GM12801 (cell line): Measurements from ENCODE around the gene CCDC33.

Experiments used
- TF ChIP-seq, protein P1 (sequence below): IDR thresholded peaks from one replicate; pipeline ENCODE4 v1.5.1; 2011; ENCODE audit warnings: control low read depth; ENCODE audit not compliant: insufficient read length; ENCODE audit errors: extremely low read depth

CCDC33 gene

GRCh38 chr15:74233851-74234597 lies 2.1 kb upstream of the CCDC33 start:
- TF ChIP-seq, protein P1, sequence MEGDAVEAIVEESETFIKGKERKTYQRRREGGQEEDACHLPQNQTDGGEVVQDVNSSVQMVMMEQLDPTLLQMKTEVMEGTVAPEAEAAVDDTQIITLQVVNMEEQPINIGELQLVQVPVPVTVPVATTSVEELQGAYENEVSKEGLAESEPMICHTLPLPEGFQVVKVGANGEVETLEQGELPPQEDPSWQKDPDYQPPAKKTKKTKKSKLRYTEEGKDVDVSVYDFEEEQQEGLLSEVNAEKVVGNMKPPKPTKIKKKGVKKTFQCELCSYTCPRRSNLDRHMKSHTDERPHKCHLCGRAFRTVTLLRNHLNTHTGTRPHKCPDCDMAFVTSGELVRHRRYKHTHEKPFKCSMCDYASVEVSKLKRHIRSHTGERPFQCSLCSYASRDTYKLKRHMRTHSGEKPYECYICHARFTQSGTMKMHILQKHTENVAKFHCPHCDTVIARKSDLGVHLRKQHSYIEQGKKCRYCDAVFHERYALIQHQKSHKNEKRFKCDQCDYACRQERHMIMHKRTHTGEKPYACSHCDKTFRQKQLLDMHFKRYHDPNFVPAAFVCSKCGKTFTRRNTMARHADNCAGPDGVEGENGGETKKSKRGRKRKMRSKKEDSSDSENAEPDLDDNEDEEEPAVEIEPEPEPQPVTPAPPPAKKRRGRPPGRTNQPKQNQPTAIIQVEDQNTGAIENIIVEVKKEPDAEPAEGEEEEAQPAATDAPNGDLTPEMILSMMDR, result no peak

- TF ChIP-seq, protein P1, result no peak
These were observed 1.6 kb upstream of the CCDC33 start for GRCh38 chr15:74234598-74234875.

DNA sequence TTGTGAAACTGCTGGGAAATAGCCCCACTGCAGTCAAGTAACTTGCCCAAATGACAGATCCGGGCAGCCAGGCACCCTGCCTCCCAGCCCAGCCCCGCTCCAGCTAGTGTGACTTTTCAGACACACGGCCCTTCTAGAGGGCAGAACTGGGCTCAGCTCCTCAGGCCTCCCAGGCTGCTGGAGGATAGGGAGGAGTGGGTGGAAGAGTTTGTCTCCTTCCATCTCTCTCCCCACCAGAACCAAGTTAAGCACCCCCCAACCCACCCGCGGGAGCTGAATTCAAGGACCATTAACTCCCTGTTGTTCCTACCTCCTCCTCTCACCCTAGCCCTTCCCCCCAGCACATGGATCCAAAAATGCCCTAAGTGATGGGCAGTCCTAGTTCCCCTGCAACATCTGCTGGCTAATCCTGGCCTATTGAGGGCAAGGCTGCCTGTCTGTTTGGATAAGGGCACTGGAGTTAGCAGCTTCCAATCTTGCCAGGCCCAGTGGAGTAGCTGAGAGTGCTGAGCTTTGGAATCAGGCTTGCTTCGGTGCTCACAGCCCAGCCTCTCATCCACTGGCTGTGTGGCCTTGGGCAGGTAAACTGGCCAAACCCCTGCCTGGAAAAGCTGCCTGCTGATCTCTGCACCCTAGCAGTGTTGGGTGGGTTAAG lies 3.1 kb downstream of the CCDC33 start:
- TF ChIP-seq, protein P1, result no peak

GRCh38 chr15:74240002-74240568 lies 4.0 kb downstream of the CCDC33 start:
- TF ChIP-seq, protein P1, result no peak

DNA sequence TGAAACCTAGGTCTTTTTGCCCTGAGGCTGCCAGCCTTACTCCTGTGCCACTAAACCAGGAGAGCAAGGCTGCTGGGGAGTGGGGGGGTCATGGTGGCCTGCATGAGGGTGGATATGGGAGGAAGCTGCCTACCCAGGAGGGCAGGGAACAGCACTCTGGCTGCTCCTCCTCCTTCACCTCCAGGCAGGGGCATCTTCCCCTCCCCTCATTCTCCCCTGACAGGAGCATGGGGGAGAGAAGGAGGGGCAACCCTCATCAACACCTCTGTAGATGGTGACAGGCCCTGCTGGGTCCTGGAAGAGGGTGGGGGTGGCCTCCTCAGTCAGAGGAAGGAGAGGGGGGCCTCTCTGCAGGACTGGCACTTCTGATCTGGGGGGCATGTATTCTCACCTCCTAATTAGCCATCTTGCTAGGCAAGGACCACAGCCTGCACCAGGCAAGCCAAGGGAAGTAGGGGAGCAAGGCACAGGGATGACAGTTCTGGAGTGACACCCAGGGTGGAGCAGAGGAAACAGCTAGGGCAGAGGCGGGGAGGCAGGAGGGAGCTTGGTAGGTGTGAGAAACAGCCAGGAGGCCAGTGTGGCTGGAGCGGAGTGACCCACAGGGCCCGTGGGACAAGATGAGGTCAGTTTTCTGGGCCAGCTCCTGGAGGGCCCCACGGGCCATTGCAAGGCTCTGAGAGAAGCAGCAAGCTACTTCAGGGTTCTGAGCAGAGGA lies 4.9 kb downstream of the CCDC33 start:
- TF ChIP-seq, protein P1, result no peak

DNA sequence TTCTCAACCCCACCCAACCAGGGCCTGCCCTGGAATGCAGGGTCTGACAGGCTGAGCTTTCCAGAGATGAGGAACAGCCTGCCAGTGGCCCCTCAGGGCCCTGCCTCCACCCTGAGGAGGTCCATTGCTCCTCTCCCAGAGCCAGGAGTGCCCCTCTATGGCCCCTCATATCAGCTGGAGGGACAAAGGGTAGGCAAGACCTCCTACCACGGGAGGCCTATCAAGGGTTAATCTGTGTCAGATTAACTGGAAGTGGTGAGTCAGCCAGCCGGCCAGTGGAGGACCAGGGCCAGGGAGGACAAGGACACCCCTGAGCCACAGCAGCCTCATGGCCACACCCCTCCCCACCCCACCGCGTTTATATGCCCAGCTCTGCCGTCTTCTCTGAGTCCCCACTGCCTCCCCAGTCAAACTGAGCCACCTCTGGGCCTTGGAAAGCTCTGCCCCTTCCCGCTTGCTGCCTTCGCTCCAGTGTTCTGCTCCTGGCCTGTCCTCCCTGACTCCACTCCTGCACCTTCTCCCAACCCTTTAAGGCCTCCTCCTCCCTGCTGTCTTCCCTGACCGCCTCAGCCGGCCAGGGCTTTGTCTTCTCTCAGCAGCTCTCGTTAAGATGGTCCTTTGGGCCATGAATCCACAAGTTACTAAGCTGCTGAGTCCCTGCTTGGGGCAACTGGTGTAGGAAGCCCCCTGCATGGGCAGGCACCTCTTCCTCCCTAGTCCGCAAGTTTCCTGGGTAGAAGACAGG lies 6.5 kb downstream of the CCDC33 start:
- TF ChIP-seq, protein P1, result no peak

- TF ChIP-seq, protein P1, result no peak
These were observed 7.3 kb downstream of the CCDC33 start for GRCh38 chr15:74243431-74243830.
